K562 (cell line): ENCODE data around the gene SHLD1. TPM values are rescaled to one million over a fixed set of nuclear protein-coding genes. Genes with fewer than 3 reads are reported as not detected.

Experiments
- BDP1 ChIP-seq: IDR thresholded peaks from 3 replicates; pipeline ENCODE4 v1.6.1; 2011; ENCODE audit not compliant: insufficient read length, insufficient read depth
- ETV6 ChIP-seq, 3 experiments: fragments of 150-350 bp in 1 of 3; sonication (generic) in 1 of 3; formaldehyde crosslinking in 1 of 3; IDR thresholded peaks; 2 replicates each; pipeline versions ENCODE4 v1.6.1 to v1.8.0; 2014 to 2022; ENCODE audit warnings: borderline replicate concordance in 2 of 3, low read depth in 2 of 3, antibody characterized with exemption in 1 of 3, low read length in 1 of 3, mild to moderate bottlenecking in 1 of 3, missing genetic modification reagents in 1 of 3
- GATAD2A ChIP-seq: fragments of 450-650 bp; IDR thresholded peaks from 2 replicates; pipeline ENCODE4 v1.6.1; 2017
- KLF10 ChIP-seq: fragments of 250-450 bp; sonication (Bioruptor Pico); IDR thresholded peaks from 2 replicates; pipeline ENCODE4 v1.6.1; 2021; ENCODE audit warnings: matching md5 sums
- MAZ ChIP-seq, 2 experiments: fragments of 450-650 bp in 1 of 2; sonication (generic) in 1 of 2; formaldehyde crosslinking; IDR thresholded peaks in 1 of 2; conservative IDR thresholded peaks in 1 of 2; 2 replicates each; pipeline versions ENCODE4 v1.4.0 to v1.5.0; 2020; ENCODE audit warnings: mild to moderate bottlenecking in 1 of 2, missing genetic modification reagents in 1 of 2
- MCM2 ChIP-seq: fragments of 450-650 bp; IDR thresholded peaks from 2 replicates; pipeline ENCODE4 v1.6.1; 2017; ENCODE audit warnings: low read depth, mild to moderate bottlenecking
- MECOM ChIP-seq: fragments of 250-450 bp; sonication (Bioruptor Pico); IDR thresholded peaks from 2 replicates; pipeline ENCODE4 v1.8.0; 2022; ENCODE audit warnings: inconsistent platforms
- MYNN ChIP-seq, 2 experiments: sonication (generic); formaldehyde crosslinking in 1 of 2; IDR thresholded peaks; 2 replicates each; pipeline versions ENCODE4 v1.5.0 to v1.6.1; 2016 to 2020; ENCODE audit warnings: antibody characterized with exemption in 1 of 2, missing genetic modification reagents in 1 of 2
- NCOA2 ChIP-seq, 2 experiments: fragments of 450-650 bp; IDR thresholded peaks; 2 replicates each; pipeline ENCODE4 v1.6.1; 2018; ENCODE audit warnings: mild to moderate bottlenecking in 2 of 2, moderate library complexity in 1 of 2; ENCODE audit not compliant: partially characterized antibody in 2 of 2
- NR4A1 ChIP-seq, 2 experiments: fragments of 250-450 bp in 1 of 2; fragments of 450-650 bp in 1 of 2; sonication (Bioruptor Pico) in 1 of 2; IDR thresholded peaks; 2 replicates each; pipeline versions ENCODE4 v1.4.0 to v1.6.1; 2016 to 2020; ENCODE audit warnings: mild to moderate bottlenecking in 2 of 2, missing compliant biosample characterization in 1 of 2, missing genetic modification characterization in 1 of 2, moderate library complexity in 1 of 2
- PYGO2 ChIP-seq: fragments of 450-650 bp; IDR thresholded peaks from 2 replicates; pipeline ENCODE4 v1.6.1; 2016; ENCODE audit warnings: mild to moderate bottlenecking, missing genetic modification characterization, moderate library complexity, missing compliant biosample characterization
- SMARCE1 ChIP-seq: fragments of 450-650 bp; IDR thresholded peaks from 2 replicates; pipeline ENCODE4 v1.7.1; 2016; ENCODE audit warnings: mild to moderate bottlenecking
- ZFX ChIP-seq: sonication (generic); formaldehyde crosslinking; IDR thresholded peaks from 2 replicates; pipeline ENCODE4 v1.8.0; 2022; ENCODE audit warnings: mild to moderate bottlenecking, missing genetic modification reagents, moderate library complexity
- ZMIZ1 ChIP-seq, 2 experiments: fragments of 150-350 bp in 1 of 2; IDR thresholded peaks; 2 replicates each; pipeline ENCODE4 v1.6.1; 2012 to 2016; ENCODE audit warnings: low read depth in 2 of 2, low read length in 2 of 2, mild to moderate bottlenecking in 1 of 2, moderate library complexity in 1 of 2
- ZNF274 ChIP-seq: IDR thresholded peaks from 2 replicates; pipeline ENCODE4 v1.6.1; 2011; ENCODE audit warnings: low read depth, mild to moderate bottlenecking, low read length, moderate library complexity, borderline replicate concordance
- ZNF384 ChIP-seq: IDR thresholded peaks from 2 replicates; pipeline ENCODE4 v1.6.1; 2012; ENCODE audit warnings: low read depth, low read length, improper control_type of control experiment
- ZNF561 ChIP-seq: fragments of 450-650 bp; formaldehyde crosslinking; conservative IDR thresholded peaks from 2 replicates; pipeline ENCODE4 v1.4.0; 2020; ENCODE audit warnings: mild to moderate bottlenecking, moderate library complexity
- ZNF57 ChIP-seq: fragments of 450-650 bp; formaldehyde crosslinking; IDR thresholded peaks from 2 replicates; pipeline ENCODE4 v1.4.0; 2020; ENCODE audit warnings: mild to moderate bottlenecking, moderate library complexity
- ZNF766 ChIP-seq: fragments of 200-800 bp; sonication (Bioruptor generic); conservative IDR thresholded peaks from 2 replicates; pipeline ENCODE4 v1.6.1; 2016; ENCODE audit warnings: missing genetic modification characterization, missing compliant biosample characterization
- polyA plus RNA-seq, 8 experiments: library from polyadenylated mRNA; depleted of rRNA in 4 of 8; stranded (reverse) in 5 of 8; unstranded in 3 of 8; fragments of >200 nt; fragmentation: Nextera tagmentation in 2 of 8; fragmentation: Illumina TruSeq in 1 of 8; extraction: Ambion mirVana in 2 of 8; extraction: Trizol in 1 of 8; gene quantifications; 2 replicates each; pipeline versions ENCODE4 v1.2.1 to v1.2.3, GENCODE V29; 2011 to 2014; ENCODE audit warnings: inconsistent platforms in 1 of 8, missing spikeins in 1 of 8
- total RNA-seq, 7 experiments: library from RNA; depleted of rRNA in 6 of 7; stranded (reverse); fragments of >200 nt in 6 of 7; fragmentation: Illumina TruSeq in 2 of 7; extraction: Trizol in 2 of 7; gene quantifications; 2 replicates each; pipeline versions ENCODE4 v1.2.1 to v1.2.3, GENCODE V29; 2011 to 2021; ENCODE audit warnings: low replicate concordance in 1 of 7
- TF ChIP-seq, protein P1 (sequence below): fragments of 450-650 bp; IDR thresholded peaks from 2 replicates; pipeline ENCODE4 v1.6.1; 2016; ENCODE audit warnings: low read depth, mild to moderate bottlenecking, moderate library complexity
- TF ChIP-seq, protein P2 (sequence below): fragments of 150-350 bp; IDR thresholded peaks from 2 replicates; pipeline ENCODE4 v1.6.1; 2014; ENCODE audit warnings: low read depth, mild to moderate bottlenecking, low read length, borderline replicate concordance

SHLD1 gene
- total and polyA plus RNA-seq, 9 of the 15 experiments (the other 6 are each of a cell fraction or from before 2014, with no cell fraction given): 3.7 to 21.6 (median 8.2) TPM

DNA sequence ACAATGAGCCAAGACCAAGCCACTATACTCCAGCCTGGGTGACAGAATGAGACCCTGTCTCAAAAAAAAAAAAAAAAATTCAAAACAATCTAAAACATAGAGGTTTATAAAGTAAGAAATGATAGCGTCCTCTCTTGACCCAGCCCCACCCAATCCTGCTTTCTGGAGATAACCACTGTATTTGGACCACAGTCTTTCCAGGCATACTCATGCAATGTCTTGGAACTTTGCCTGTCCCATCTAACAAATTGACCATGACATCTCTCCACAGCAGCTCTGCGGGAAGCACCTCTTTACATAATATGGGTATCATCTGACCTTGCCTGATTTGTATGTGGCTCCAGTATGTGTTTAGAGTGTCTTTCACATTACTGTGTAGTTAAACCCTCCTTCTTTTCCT lies 9.1 kb upstream of the SHLD1 start (continued):
- TF ChIP-seq MYNN (IDR thresholded peaks at IDR 0.05): no peak
- no peak for TF ChIP-seq MYNN (CRISPR knock-in tag; IDR thresholded peaks at IDR 0.05)
- no peak for TF ChIP-seq ZMIZ1 (IDR thresholded peaks at IDR 0.05; ENCODE audit: low read depth in 2 of 2, low read length in 2 of 2)
- peak; percentile 77; the same call in 1 of the 2 replicates for TF ChIP-seq MECOM (CRISPR knock-in tag)
- TF ChIP-seq, protein P1, sequence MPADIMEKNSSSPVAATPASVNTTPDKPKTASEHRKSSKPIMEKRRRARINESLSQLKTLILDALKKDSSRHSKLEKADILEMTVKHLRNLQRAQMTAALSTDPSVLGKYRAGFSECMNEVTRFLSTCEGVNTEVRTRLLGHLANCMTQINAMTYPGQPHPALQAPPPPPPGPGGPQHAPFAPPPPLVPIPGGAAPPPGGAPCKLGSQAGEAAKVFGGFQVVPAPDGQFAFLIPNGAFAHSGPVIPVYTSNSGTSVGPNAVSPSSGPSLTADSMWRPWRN: peak; percentile 27; the same call in 1 of the 2 replicates
- TF ChIP-seq ZNF766 (CRISPR knock-in tag): peak; percentile 88; the same call in 1 of the 2 replicates
- TF ChIP-seq MCM2: no peak
- TF ChIP-seq KLF10 (CRISPR knock-in tag): no peak
- TF ChIP-seq GATAD2A: peak; percentile 8; the same call in 1 of the 2 replicates
- no peak for TF ChIP-seq ETV6 (IDR thresholded peaks at IDR 0.05; ENCODE audit: borderline replicate concordance in 1 of 2, low read depth in 2 of 2, low read length in 1 of 2)
- TF ChIP-seq ETV6 (CRISPR knock-in tag; IDR thresholded peaks at IDR 0.05; ENCODE audit: borderline replicate concordance): no peak
- no peak for TF ChIP-seq ZNF57 (CRISPR knock-in tag)
- no peak for TF ChIP-seq ZFX (CRISPR knock-in tag)
- TF ChIP-seq PYGO2 (tag): no peak
- peak; percentile 56; the same call in 1 of the 2 replicates for TF ChIP-seq SMARCE1
- no peak for TF ChIP-seq BDP1
- no peak for TF ChIP-seq NR4A1 (CRISPR knock-in tag; IDR thresholded peaks at IDR 0.05)
- no peak for TF ChIP-seq NR4A1 (tag; IDR thresholded peaks at IDR 0.05)
- TF ChIP-seq, protein P2, sequence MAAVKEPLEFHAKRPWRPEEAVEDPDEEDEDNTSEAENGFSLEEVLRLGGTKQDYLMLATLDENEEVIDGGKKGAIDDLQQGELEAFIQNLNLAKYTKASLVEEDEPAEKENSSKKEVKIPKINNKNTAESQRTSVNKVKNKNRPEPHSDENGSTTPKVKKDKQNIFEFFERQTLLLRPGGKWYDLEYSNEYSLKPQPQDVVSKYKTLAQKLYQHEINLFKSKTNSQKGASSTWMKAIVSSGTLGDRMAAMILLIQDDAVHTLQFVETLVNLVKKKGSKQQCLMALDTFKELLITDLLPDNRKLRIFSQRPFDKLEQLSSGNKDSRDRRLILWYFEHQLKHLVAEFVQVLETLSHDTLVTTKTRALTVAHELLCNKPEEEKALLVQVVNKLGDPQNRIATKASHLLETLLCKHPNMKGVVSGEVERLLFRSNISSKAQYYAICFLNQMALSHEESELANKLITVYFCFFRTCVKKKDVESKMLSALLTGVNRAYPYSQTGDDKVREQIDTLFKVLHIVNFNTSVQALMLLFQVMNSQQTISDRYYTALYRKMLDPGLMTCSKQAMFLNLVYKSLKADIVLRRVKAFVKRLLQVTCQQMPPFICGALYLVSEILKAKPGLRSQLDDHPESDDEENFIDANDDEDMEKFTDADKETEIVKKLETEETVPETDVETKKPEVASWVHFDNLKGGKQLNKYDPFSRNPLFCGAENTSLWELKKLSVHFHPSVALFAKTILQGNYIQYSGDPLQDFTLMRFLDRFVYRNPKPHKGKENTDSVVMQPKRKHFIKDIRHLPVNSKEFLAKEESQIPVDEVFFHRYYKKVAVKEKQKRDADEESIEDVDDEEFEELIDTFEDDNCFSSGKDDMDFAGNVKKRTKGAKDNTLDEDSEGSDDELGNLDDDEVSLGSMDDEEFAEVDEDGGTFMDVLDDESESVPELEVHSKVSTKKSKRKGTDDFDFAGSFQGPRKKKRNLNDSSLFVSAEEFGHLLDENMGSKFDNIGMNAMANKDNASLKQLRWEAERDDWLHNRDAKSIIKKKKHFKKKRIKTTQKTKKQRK: no peak
- TF ChIP-seq MAZ (CRISPR knock-in tag; conservative IDR thresholded peaks at IDR 0.05 in 1 of 2, IDR thresholded peaks at IDR 0.05 in 1 of 2): 0 out of 4 replicates have a peak, but pooled peaks of 1 of the 2 experiments have one; percentile 28
- TF ChIP-seq ZNF561 (CRISPR knock-in tag): no peak
- no peak for TF ChIP-seq NCOA2 (IDR thresholded peaks at IDR 0.05; ENCODE audit: partially characterized antibody in 2 of 2)
- TF ChIP-seq ZNF274: no peak
- TF ChIP-seq ZNF384: peak; percentile 55; the same call in 1 of the 2 replicates
